Coronary artery (tissue), 2 donors: ENCODE measurements around the gene KCNK6.

ENCODE experiments used
- DNase-seq: peaks from one replicate; pipeline ENCODE4 v3.0.0-alpha.2; 2017; ENCODE audit warnings: low spot score
- H3K27ac ChIP-seq, 2 donors: fragments of 200-600 bp; sonication (generic); one replicate each; pipeline ENCODE4 v1.5.1; 2016 to 2019
- H3K4me3 ChIP-seq: fragments of 200-600 bp; sonication (generic); 2 replicates; pipeline ENCODE4 v1.5.1; 2016; ENCODE audit warnings: mild to moderate bottlenecking, moderate library complexity
- TF ChIP-seq, protein P1 (sequence below): fragments of 200-600 bp; sonication (generic); IDR thresholded peaks from one replicate; pipeline ENCODE4 v1.5.1; 2019; ENCODE audit warnings: antibody characterized with exemption

Gene KCNK6

DNA sequence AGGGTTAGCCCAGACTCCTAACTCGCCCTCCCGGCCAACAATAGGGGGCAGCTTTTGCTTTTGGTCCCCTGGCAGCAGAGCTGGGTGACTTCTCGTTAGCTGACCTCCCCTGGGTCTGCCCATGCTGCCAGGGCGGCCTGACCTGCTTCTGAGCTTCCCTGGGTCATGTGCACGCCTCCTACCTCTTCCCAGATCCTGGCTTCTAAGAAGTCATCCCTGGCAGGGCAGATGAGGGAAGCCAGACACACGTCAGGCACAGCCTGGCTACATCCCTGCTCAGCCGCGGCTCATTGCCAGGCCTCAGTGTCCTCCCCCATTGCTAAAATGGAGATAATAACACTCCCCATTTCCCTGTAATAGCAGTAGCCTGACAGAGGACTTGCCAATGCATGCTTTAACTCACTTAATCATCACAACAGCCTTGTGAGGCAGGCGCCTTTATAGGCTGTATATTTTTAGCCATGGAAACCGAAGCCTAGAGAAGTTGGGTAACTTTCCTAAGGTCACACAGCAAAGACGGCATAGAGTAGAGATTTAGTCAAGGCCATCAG, 2.1 kb downstream of the KCNK6 start:
- DNase-seq, result peak; percentile 86
- TF ChIP-seq, protein P1, sequence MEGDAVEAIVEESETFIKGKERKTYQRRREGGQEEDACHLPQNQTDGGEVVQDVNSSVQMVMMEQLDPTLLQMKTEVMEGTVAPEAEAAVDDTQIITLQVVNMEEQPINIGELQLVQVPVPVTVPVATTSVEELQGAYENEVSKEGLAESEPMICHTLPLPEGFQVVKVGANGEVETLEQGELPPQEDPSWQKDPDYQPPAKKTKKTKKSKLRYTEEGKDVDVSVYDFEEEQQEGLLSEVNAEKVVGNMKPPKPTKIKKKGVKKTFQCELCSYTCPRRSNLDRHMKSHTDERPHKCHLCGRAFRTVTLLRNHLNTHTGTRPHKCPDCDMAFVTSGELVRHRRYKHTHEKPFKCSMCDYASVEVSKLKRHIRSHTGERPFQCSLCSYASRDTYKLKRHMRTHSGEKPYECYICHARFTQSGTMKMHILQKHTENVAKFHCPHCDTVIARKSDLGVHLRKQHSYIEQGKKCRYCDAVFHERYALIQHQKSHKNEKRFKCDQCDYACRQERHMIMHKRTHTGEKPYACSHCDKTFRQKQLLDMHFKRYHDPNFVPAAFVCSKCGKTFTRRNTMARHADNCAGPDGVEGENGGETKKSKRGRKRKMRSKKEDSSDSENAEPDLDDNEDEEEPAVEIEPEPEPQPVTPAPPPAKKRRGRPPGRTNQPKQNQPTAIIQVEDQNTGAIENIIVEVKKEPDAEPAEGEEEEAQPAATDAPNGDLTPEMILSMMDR, result no peak
- peak overlapping the region; percentile 81 for H3K4me3 ChIP-seq
- H3K27ac ChIP-seq, result peak overlapping the region; percentile 84 to 93

DNA sequence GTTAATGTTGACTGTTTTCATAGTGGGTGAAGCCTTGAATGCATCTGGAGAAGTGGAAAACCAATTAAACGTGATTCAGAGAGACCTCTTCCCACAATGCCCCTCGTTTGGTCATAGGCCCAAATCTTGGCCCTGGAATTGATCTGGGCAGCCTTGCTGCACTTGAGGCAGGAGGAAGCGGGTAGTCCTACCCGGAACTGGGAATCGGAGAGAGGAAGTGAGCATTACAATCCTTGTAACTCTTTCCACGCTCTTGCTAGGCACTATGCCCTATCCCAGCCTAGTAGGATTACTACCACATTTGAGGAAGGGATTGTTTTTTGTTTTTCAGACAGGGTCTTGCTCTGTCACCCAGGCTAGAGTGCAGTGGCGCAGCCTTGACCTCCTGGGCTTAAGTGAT, 3.6 kb downstream of the KCNK6 start:
- Histone ChIP-seq H3K27ac (peak overlapping the region in 1 of 2 donors; percentile 93), H3K4me3 (peak overlapping the region; percentile 81)
- DNase-seq, result no peak
- TF ChIP-seq, protein P1, result no peak

GRCh38 chr19:38324431-38324830, 4.8 kb downstream of the KCNK6 start:
- DNase-seq, result no peak
- no peak overlapping the region for H3K4me3 ChIP-seq
- TF ChIP-seq, protein P1, result no peak
- no peak overlapping the region for H3K27ac ChIP-seq

GRCh38 chr19:38326591-38326990, 6.9 kb downstream of the KCNK6 start:
- TF ChIP-seq, protein P1, result no peak
- no peak overlapping the region for H3K27ac ChIP-seq
- DNase-seq, result no peak

GRCh38 chr19:38329651-38330050, 10.0 kb downstream of the KCNK6 start:
- DNase-seq, result no peak
- Histone ChIP-seq H3K27ac (no peak overlapping the region), H3K4me3 (no peak overlapping the region)
- TF ChIP-seq, protein P1, result no peak

More at GRCh38 chr19:38326591-38326990, 6.9 kb downstream of the KCNK6 start:
- H3K4me3 ChIP-seq, result no peak overlapping the region

GRCh38 chr19:38331728-38332127, 12.1 kb downstream of the KCNK6 start:
- H3K4me3 ChIP-seq, result no peak overlapping the region
- DNase-seq, result no peak
- H3K27ac ChIP-seq, result no peak overlapping the region
- TF ChIP-seq, protein P1, result no peak

DNA sequence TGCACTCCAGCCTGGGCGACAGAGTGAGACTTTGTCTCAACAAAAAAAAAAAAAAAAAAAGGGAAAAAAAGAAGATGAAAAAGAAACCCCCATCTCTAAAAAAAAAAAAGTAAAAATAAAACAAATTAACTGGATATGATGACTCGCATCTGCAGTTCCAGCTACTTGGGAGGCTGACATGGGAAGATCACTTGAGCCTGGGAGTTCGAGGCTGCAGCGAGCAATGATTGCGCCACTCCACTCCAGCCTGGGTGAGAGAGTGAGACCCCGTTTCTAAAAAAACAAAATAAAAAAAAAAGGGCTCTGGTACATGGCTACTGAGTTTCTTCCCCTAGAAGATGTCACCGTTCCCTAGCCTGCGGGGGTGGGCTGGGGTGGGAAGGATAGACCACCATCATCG, 13.6 kb downstream of the KCNK6 start:
- TF ChIP-seq, protein P1, result no peak
- no peak overlapping the region for H3K27ac ChIP-seq

More for the DNA sequence above, 13.6 kb downstream of the KCNK6 start:
- H3K4me3 ChIP-seq, result no peak overlapping the region
- no peak for DNase-seq
